GM21786 (cell line): ENCODE measurements around the gene CD300LG.
"Not testable (repeated sequence)": the region's sequence is repeated elsewhere in the genome, so short reads cannot be mapped to it uniquely, and the experiment has no call there.

ENCODE experiments used
- ATAC-seq: cut with Tn5 transposase; IDR thresholded peaks from one replicate; pipeline ENCODE4 v1.9.1; 2021; ENCODE audit not compliant: unreplicated experiment

Gene CD300LG

DNA sequence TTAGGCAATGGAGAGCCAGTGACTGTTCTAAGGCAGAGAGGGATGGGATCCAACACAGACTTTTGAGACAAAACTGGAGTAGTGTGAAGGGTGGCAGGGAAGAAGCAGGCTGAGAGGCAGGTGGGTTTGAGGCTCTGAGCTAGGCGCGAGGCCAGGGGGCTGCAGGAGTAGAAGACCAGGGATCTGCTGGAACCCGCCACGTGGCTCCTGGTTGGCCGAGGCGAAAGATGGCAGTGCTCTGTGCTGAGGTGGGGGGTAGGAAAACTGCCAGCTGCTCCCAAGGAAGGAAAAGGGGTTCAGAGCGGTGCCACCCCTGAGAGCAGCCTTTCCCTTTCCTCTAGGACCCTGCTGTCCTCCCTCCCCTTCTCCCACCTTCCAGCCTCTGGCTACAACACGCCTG is 5.6 kb downstream of the CD300LG start:
- ATAC-seq = no peak

DNA sequence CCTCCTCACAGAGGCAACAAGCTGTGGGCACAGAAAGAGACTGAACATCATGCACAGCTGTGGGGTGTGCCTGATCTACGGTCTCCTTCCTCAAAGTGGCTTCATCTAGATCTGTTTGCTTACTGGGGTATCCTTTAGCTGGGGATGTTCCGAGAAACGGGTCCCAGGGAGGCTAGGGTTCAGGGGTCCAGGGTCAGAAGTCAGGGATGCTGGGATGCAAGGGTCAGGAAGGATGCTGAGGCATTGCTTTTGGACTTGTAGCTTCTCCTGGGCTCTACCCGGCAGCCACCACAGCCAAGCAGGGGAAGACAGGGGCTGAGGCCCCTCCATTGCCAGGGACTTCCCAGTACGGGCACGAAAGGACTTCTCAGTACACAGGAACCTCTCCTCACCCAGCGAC is 6.6 kb downstream of the CD300LG start:
- no peak for ATAC-seq

- ATAC-seq = no peak
Measured at GRCh38 chr17:43854498-43854897, 7.5 kb downstream of the CD300LG start.

DNA sequence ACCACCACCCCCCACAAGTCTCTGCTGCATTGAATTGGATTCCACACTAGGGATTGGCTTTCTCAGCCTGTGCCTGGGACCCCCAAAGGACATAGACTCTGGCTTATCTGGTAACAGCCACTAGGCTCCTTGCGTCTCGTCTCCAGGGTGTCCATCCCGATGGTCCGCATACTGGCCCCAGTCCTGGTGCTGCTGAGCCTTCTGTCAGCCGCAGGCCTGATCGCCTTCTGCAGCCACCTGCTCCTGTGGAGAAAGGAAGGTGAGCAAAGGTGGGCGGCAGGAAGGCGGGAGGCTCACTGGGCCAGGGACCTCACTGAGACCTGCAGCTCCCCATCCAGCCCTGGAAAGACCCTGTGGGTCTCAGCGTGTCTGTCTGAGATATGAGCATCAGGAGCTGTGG is 8.1 kb downstream of the CD300LG start:
- ATAC-seq = no peak

- ATAC-seq = no peak
Measured at GRCh38 chr17:43856141-43856540, 9.2 kb downstream of the CD300LG start.

- ATAC-seq = no peak
Measured at GRCh38 chr17:43857141-43857540, 10.2 kb downstream of the CD300LG start.

DNA sequence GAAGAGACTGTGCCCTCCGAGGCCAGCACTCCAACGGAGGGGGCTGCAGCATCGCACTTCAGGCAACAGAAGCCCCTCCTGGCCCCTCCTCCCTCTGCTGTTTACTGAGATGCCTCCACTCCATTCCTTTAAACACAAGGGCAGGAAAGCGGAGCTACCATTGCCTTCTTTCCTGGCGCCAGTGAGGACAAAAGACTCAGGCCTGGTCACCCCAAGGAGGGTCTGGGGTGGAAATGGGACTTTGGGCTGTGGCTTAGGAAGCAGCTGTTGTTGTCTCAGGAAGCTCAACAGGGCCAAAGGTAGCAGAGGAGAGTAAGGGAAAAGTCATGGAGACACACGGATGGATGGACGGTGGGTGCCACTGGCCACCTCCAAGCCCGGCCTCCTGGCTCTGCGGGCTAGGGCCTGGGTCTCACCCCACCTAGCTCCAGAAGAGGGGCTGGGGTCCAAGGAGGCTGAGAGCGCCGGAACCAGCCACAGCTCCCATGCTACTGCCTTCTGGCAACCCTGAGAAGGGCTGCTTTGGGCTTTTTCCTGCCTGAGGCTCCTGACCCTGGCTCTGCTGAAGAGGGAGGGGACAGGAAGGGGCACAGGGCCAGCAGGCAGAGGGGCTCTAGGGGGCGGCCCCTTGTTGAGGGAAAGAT is 11.1 kb downstream of the CD300LG start:
- ATAC-seq = no peak

- ATAC-seq = no peak
Measured at GRCh38 chr17:43860077-43860725, 13.2 kb downstream of the CD300LG start.

- no peak for ATAC-seq
Measured at GRCh38 chr17:43860927-43861622, 14.1 kb downstream of the CD300LG start.

DNA sequence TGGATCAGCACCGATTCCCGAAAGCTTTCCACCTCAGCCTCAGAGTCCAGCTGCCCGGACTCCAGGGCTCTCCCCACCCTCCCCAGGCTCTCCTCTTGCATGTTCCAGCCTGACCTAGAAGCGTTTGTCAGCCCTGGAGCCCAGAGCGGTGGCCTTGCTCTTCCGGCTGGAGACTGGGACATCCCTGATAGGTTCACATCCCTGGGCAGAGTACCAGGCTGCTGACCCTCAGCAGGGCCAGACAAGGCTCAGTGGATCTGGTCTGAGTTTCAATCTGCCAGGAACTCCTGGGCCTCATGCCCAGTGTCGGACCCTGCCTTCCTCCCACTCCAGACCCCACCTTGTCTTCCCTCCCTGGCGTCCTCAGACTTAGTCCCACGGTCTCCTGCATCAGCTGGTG is 15.0 kb downstream of the CD300LG start:
- no peak for ATAC-seq

DNA sequence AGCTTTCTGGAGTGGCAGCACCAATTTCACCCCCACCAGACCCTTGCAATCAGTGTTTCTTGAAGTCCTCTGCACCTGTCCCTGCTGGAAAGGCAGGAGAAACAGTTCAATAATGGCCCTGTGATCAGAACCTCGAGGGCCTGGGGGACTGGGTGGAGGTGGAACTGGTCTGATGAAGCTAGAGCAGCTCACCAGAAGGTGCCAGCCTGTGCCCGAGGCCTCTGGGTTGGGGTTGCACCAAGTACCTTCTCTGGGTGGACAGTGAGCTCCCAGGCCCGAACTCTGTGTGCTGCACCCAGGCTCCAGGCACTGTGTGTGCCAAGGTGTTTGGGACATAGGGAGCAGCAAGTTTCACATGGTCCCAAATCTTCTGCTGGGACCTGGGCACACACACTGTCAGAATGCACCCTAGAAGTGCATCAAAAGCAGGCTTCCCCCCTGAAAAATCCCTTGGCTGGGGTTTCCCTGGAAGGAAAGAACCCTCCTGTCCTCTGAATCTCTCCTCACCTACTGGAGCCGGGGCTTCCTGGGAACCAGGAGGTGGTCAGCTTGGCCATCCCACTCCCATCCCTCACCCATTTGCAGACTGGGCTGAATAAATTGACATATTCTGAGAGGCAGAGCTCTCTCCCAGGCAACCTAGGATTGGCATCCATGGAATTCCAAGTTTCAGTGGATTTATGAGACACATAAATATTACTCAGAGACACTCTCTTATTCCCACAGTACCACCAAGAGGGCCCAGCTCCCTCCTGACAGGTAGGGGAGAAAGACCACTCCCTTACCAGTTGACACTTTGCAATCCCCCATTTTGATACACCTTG is 17.4 kb downstream of the CD300LG start:
- no peak for ATAC-seq

DNA sequence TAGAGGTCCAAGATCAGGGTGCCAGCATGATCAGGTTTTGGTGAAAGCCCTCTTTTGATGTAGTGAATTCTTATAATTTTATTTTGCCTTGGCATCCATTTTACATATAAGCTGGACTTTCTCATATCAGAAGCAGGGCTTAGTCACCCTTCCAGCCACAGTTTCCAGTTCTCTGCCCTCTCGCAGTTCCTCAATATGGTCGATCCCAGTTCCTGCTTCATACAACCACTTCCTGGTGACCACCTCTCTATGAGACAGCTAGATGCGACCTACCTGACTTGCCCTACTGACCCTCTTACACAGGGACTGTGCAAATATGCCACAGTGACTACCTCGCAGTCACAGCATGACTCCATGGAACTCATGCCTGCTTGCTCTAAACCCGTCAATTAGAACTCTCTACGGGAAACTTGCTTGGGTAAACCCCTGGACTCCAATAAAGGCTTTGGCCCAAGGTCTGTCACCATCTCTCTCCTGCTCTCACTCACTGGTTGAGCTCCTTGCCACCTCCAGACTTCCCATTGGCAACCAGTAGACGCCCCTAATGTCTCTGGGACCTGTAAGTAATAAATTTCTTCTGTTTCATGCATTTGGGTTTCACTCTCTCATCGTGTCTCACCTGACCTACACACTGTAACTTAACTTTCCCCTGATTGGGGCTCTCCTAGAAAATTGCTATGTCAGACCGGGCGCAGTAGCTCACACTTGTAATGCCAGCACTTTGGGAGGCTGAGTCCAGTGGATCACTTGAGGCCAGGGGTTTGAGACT is 21.4 kb downstream of the CD300LG start:
- ATAC-seq = no peak

GRCh38 chr17:43869031-43869430 is 22.1 kb downstream of the CD300LG start:
- ATAC-seq = not testable (repeated sequence)

DNA sequence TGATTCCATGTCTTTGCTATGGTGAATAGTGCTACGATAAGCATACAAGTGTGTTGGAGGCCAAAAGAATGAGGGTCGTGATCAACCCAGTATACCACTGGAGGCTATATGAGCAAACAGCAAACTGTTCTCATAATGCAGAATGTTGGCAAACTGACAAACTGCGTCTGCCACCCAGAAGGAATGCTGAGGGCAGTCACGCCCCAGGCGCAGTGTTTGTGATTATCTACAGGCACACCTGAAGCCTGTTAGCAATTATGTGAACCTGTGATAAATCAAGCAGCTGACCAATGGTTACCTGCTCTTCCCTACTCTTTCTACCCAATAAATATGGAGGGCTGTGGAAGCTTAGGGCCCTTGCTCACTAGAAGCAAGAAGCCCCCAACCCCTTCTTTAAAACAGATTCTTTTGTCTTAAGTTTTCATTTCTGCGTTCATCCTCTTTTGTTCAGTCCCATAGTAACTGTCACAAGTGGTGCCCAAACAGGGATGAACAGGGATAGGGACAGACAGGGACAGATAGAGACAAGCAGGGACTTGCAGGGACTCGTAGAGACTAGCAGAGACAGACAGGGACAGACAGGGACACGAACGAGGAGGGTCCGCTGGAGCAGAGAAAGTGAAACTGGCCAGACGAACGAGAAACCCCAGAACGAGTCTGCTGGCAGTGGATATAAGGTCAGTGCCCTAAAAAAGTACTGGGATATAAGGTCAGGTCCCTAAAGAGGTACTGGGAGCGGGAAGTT is 25.1 kb downstream of the CD300LG start:
- ATAC-seq = no peak

DNA sequence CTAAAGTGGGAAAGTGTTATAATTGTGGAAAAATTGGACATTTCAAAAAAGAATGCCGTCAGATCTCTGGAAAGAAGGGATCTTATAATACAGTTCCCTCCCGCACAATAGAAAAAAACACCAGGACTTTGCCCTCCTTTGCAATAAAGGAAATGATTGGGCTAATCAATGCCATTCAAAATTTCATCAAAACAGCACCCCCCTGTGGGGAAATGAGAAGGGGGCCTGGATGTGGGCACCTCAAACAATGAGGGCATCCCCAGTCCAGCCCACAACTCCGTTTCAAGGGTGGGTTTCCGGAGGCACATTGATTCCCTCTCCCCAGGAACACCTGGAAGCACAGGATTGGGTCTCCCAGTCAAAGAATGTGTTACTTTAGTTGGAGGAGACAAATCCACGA is 26.1 kb downstream of the CD300LG start:
- ATAC-seq = no peak

DNA sequence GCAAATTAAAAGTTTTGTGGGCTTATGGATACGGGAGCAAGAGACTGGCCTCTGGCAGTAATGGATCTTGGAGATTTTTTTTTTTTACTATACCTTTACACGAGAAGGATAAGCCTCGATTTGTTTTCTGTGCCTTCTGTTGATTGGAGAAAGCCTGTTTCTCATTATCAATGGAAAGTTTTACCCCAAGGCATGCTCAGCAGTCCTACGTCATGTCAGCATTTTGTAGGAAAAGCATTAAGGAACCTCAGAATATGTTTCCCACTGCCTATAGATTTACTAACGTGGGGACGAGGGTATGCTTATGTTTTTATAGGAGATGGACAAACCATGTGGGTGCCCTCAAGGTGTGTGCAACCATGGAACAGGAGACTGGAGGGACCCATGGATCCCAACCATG is 26.8 kb downstream of the CD300LG start:
- no peak for ATAC-seq

- no peak for ATAC-seq
Measured at GRCh38 chr17:43874293-43874692, 27.3 kb downstream of the CD300LG start.

DNA sequence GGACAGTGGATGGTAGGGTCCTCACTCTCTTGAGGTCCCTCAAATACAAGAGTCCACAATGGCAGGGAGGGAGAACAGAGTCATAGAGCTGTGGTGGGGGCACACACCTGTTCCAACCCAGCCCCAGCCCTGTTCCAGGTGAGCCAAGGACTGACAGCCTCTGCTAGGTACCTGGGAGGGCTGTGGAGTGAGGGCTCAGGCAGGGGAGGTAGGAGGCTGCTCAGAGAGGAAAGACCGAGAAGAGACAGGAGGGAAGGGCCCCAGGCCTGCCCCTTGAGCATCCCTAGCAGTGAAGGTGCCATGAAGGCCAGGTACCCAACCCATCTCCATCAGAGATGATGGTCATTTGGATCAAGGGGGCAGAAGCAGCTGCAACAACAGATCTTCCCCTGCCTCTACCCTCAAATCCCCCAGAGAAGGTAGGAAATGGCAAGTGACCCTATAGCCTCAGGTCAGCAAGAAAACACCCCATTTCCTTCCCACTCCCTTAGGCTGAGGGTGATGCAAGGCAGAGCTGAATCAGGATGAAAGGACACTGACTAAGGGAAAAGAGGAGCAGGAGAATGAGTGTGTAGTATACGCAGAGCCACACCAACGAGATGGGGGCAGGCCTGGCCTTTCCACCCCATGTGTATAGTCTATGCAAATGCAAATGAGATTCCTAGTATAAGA is 28.6 kb downstream of the CD300LG start:
- ATAC-seq = no peak

DNA sequence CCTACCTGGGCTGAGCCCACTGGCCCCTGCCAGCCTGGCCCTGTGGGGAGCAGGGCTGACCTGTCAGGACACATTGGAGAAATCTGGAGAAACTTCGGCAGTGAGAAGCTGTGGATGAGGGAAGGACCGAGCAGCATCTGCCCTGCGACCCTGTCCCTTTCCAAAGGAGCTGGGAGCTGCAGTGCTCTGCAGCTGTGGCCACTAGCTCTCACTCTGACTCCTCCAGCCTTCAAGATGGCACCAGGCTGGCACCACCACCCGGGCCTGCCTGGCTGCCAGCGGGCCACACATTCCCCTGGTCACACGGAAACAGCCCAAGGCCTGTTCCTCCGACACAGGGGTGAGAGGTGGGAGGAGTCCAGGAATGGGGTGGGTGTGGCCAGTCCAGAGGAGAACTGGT is 30.1 kb downstream of the CD300LG start:
- no peak for ATAC-seq
